ENCODE measurements around the gene MYD88. TPM values are rescaled to one million over a fixed set of nuclear protein-coding genes. Genes with fewer than 3 reads are reported as not detected.

Gene MYD88
- total RNA-seq, 6 donors from 2014 or later, result 38.1 to 116 (median 83.3) TPM

DNA sequence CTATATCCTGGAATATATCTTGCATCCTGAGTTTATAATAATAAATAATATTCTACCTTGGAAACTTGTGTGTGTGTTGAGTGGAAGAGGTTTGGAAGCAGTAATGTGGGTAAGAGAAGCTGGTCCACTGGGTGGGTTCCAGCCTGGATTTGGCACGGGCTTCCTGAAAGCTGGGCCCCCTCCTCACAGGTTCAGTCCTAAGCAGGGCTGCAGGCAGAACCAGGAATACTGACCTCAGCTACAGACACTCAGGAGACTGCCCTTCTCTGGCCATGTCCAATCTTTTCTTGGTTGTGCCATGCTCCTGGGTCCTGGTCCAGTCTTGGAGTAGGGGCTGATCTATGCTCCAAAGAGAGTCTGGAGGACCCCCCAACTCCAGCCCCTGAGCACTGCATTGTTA lies 4.5 kb downstream of the MYD88 start:
- WGBS, 2 donors, result 93% methylated on average over 1 of the region's 1 CpG
- peaks cover 0 to 24% (median 16%) of the 10 kb centered on the region in 4 donors for H3K36me3 ChIP-seq
- TF ChIP-seq POLR2AphosphoS5 (IDR thresholded peaks at IDR 0.05) (no peak), EP300 (IDR thresholded peaks at IDR 0.05) (no peak), POLR2A (IDR thresholded peaks at IDR 0.05) (no peak)
- TF ChIP-seq, protein P1, sequence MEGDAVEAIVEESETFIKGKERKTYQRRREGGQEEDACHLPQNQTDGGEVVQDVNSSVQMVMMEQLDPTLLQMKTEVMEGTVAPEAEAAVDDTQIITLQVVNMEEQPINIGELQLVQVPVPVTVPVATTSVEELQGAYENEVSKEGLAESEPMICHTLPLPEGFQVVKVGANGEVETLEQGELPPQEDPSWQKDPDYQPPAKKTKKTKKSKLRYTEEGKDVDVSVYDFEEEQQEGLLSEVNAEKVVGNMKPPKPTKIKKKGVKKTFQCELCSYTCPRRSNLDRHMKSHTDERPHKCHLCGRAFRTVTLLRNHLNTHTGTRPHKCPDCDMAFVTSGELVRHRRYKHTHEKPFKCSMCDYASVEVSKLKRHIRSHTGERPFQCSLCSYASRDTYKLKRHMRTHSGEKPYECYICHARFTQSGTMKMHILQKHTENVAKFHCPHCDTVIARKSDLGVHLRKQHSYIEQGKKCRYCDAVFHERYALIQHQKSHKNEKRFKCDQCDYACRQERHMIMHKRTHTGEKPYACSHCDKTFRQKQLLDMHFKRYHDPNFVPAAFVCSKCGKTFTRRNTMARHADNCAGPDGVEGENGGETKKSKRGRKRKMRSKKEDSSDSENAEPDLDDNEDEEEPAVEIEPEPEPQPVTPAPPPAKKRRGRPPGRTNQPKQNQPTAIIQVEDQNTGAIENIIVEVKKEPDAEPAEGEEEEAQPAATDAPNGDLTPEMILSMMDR (IDR thresholded peaks at IDR 0.05), result no peak
- DNase-seq (no peak), ATAC-seq (ENCODE audit: low FRiP score in 2 of 2) (no peak)
- no peak overlapping the region for H3K27ac ChIP-seq
- peaks cover 0 to 4% (median 0%) of the 10 kb centered on the region in 4 donors for H3K9me3 ChIP-seq
- H3K4me3 ChIP-seq, result no peak overlapping the region
- peaks cover 16 to 25% (median 18%) of the 10 kb centered on the region in 4 donors for H3K4me1 ChIP-seq
- no peaks in the 10 kb centered on the region for H3K27me3 ChIP-seq

DNA sequence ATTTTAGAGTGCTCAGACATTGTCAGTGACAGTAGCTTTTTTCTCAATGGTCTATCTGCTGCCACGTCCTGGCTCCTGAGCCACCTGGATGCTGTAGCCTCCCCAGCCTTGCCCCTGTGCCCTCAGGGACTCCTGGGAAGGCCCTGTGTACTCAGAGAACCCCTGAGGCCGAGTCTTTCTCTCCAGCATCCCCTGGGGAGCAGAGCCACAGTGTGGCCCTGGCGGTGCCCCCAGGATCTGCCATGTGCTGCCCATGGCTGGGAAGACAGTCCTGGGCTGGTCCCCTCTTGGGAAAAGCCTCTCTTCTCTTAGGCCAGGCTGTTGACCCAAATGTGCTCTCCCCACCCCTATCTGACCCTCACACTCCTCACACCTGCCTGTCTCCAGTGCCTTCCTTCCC lies 5.0 kb downstream of the MYD88 start:
- WGBS, 2 donors, result 80 to 85% methylated on average over 2 to 3 of the region's 3 CpGs
- DNase-seq (no peak), ATAC-seq (ENCODE audit: low FRiP score in 2 of 2) (no peak)
- Histone ChIP-seq H3K27ac (no peak overlapping the region), H3K4me1 (peaks cover 14 to 22% (median 17%) of the 10 kb centered on the region in 4 donors), H3K27me3 (no peaks in the 10 kb centered on the region), H3K9me3 (peaks cover 0 to 4% (median 0%) of the 10 kb centered on the region in 4 donors), H3K4me3 (no peak overlapping the region), H3K36me3 (peaks cover 0 to 24% (median 16%) of the 10 kb centered on the region in 4 donors)
- TF ChIP-seq POLR2AphosphoS5 (IDR thresholded peaks at IDR 0.05) (no peak), EP300 (IDR thresholded peaks at IDR 0.05) (no peak), POLR2A (IDR thresholded peaks at IDR 0.05) (no peak)
- TF ChIP-seq, protein P1 (IDR thresholded peaks at IDR 0.05), result no peak

DNA sequence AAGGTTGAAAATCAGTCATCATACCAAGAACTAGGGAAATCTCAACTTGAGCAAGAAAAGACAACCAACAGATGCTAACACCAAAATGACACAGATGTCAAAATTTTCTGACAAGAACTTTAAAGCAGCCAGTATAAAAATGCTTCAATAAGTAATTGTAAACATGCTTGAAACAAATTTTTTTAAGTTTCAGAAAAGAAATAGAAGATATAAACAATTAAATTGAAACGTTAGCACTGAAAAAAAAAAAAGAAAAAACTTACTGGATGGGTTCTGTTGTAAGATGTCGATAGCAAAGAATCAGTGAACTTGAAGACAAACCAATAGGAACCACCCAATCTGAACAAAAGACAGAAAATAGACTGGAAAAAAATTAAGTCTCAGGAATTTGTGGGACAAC lies 8.0 kb downstream of the MYD88 start:
- no peak for DNase-seq
- Histone ChIP-seq H3K4me3 (no peak overlapping the region), H3K4me1 (peaks cover 0 to 8% (median 0%) of the 10 kb centered on the region in 4 donors), H3K27me3 (no peaks in the 10 kb centered on the region), H3K36me3 (peaks cover 0 to 12% (median 9%) of the 10 kb centered on the region in 4 donors), H3K27ac (no peak overlapping the region), H3K9me3 (peaks cover 0 to 4% (median 0%) of the 10 kb centered on the region in 4 donors)
- no peak for TF ChIP-seq POLR2A (IDR thresholded peaks at IDR 0.05)
- no peak for TF ChIP-seq EP300 (IDR thresholded peaks at IDR 0.05)
- TF ChIP-seq POLR2AphosphoS5 (IDR thresholded peaks at IDR 0.05), result no peak
- TF ChIP-seq, protein P1 (IDR thresholded peaks at IDR 0.05), result no peak
- WGBS, 2 donors, result 89 to 90% methylated on average over 2 of the region's 2 CpGs
- ATAC-seq (ENCODE audit: low FRiP score in 2 of 2), result no peak

DNA sequence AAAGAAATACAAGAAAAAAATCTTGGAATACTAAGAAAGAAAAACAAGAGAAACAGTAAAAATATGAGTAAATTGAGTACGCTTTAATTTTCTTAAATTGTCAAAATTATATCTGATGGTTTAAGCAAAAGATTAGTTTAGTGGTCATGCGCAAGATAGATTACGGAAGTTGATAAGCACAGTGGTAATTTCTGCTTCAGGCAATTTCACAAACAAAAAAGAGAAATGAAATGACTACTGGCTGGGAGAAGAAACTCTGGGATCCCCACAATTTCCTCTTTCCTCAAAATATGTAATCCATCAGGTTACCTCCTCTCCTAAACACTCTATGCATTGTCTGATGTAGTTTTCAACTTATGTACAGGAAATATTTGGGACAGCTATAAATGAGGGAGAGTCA lies 9.0 kb downstream of the MYD88 start:
- TF ChIP-seq POLR2AphosphoS5 (IDR thresholded peaks at IDR 0.05) (no peak), POLR2A (IDR thresholded peaks at IDR 0.05) (no peak), EP300 (IDR thresholded peaks at IDR 0.05) (no peak)
- TF ChIP-seq, protein P1 (IDR thresholded peaks at IDR 0.05), result no peak
- WGBS, 2 donors, result 79% methylated on average over 3 of the region's 3 CpGs
- peak in 1 of 2 donors; percentile 60 for ATAC-seq (ENCODE audit: low FRiP score in 2 of 2)
- Histone ChIP-seq H3K9me3 (peaks cover 0 to 4% (median 0%) of the 10 kb centered on the region in 4 donors), H3K36me3 (peaks cover 0 to 3% (median 1%) of the 10 kb centered on the region in 4 donors), H3K27ac (peak overlapping the region; percentile 38 to 77 (median 62)), H3K27me3 (no peaks in the 10 kb centered on the region), H3K4me3 (no peak overlapping the region), H3K4me1 (peaks cover 0 to 9% (median 0%) of the 10 kb centered on the region in 4 donors)
- DNase-seq, result no peak

DNA sequence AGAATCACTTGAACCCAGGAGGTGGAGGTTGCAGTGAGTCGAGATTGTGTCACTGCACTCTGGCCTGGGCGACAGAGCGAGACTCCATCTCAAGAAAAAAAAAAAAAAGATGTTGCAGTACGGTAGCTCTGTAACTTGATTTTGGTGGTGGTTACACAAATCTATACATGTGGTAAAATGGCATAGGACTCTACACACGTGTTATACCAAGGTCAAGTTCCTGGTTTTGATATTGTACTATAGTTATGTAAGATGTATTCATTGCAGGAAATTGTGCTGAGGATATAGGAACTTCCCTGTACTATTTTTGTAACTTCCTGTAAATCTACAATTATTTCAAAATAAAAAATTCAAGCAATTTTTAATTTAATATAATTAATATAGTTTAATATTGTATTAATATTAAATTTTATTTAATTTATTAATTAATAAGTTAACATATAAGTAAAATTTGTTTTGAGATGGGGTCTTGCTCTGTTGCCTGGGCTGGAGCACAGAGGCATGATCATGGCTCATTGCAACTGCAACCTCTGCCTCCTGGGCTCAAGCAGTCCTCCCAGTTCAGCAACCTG lies 9.9 kb downstream of the MYD88 start:
- peaks cover 0 to 13% (median under 1%) of the 10 kb centered on the region in 4 donors for H3K4me1 ChIP-seq
- H3K4me3 ChIP-seq, result no peak overlapping the region
- peak overlapping the region; percentile 38 to 77 (median 64) for H3K27ac ChIP-seq
- ATAC-seq (ENCODE audit: low FRiP score in 2 of 2) (peak in 1 of 2 donors; percentile 74), DNase-seq (no peak)
- no peaks in the 10 kb centered on the region for H3K27me3 ChIP-seq
- peaks cover 0 to 4% (median 0%) of the 10 kb centered on the region in 4 donors for H3K9me3 ChIP-seq
- TF ChIP-seq, protein P1 (IDR thresholded peaks at IDR 0.05), result no peak
- TF ChIP-seq EP300 (IDR thresholded peaks at IDR 0.05) (peak in 1 of 4 donors; percentile 48), POLR2A (IDR thresholded peaks at IDR 0.05) (no peak)
- 75 to 76% methylated on average over 5 of the region's 5 CpGs for WGBS, 2 donors
- no peaks in the 10 kb centered on the region for H3K36me3 ChIP-seq
